HL-60 (cell line): ENCODE measurements around the gene ISG20L2.

ENCODE experiments used
- DNase-seq, 2 experiments: peaks; one replicate each; pipeline ENCODE4 v3.0.0-alpha.2; 2010 to 2020; ENCODE audit warnings: low read depth in 1 of 2, low spot score in 1 of 2
- H3K27ac ChIP-seq: fragments of 250-450 bp; sonication (Bioruptor Pico); replicated peaks from 2 replicates; pipeline ENCODE4 v1.5.1; 2020; ENCODE audit warnings: mild to moderate bottlenecking, moderate library complexity
- H3K27me3 ChIP-seq: fragments of 250-450 bp; sonication (Bioruptor Pico); 2 replicates; pipeline ENCODE4 v1.5.1; 2021; ENCODE audit warnings: mild to moderate bottlenecking, moderate library complexity; ENCODE audit not compliant: insufficient read depth, poor library complexity, severe bottlenecking
- H3K4me3 ChIP-seq: replicated peaks from 2 replicates; pipeline ENCODE4 v1.5.1; 2011; ENCODE audit warnings: mild to moderate bottlenecking, control low read depth, low read length; ENCODE audit not compliant: insufficient read depth
- GABPA ChIP-seq: IDR thresholded peaks from 2 replicates; pipeline ENCODE4 v1.6.1; 2012; ENCODE audit warnings: low read depth
- POLR2AphosphoS5 ChIP-seq: IDR thresholded peaks from 2 replicates; pipeline ENCODE4 v1.6.1; 2012; ENCODE audit warnings: low read depth
- SPI1 ChIP-seq: IDR thresholded peaks from 2 replicates; pipeline ENCODE4 v1.6.1; 2012; ENCODE audit warnings: low read depth, mild to moderate bottlenecking, borderline replicate concordance
- TF ChIP-seq, protein P1 (sequence below): IDR thresholded peaks from 2 replicates; pipeline ENCODE4 v1.6.1; 2012; ENCODE audit warnings: low read depth; ENCODE audit not compliant: insufficient replicate concordance
- TF ChIP-seq, protein P2 (sequence below): IDR thresholded peaks from one replicate; pipeline ENCODE4 v1.5.1; 2011; ENCODE audit warnings: low read length, control low read depth, inconsistent platforms; ENCODE audit not compliant: insufficient read depth

The ISG20L2 gene

DNA sequence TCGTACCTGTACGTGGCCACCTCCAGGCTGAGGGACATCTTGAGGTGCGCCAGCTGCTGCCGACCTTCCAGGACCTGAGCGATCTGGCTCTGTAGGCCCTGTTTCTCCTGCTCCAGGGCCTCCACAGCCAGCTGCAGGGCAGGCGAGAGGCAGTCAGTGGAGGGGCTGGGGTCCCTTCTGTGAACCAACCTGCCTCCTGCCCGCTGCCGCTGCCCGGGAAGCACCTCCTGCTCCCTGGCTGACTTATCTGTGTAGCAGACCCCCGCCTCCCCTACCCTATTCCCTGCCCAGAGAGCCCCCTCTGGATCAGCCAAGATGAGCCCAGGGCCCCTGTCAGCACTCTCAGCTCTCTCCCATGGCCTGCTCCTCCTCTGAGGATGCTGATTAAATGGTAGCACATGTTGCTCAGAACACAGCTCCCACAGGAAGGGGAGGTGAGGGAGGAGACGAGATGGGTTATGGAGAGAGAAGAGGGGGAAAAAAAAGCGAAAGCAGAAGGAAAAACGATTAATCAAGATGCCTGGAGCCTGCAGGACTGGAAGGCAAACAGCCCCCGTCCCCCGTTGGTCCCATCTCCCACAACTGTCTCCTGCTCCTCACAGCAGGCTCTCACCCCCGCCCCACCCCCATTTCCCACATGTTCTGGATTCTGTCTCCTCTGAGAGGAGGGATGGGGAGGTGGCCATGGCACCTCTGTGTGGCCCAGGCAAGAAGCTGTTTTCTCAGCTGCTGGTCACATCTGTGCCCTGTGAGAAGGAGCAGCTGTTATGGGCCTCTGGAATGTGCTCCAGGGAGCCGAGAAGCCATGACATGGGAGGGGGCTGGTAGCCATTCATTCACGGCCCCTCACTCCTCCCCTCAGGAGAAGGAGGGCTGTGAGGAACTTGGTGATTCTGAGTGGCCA is 53.1 kb downstream of the ISG20L2 start:
- DNase-seq, result no peak
- H3K4me3 ChIP-seq, result no peak overlapping the region
- TF ChIP-seq, protein P1, sequence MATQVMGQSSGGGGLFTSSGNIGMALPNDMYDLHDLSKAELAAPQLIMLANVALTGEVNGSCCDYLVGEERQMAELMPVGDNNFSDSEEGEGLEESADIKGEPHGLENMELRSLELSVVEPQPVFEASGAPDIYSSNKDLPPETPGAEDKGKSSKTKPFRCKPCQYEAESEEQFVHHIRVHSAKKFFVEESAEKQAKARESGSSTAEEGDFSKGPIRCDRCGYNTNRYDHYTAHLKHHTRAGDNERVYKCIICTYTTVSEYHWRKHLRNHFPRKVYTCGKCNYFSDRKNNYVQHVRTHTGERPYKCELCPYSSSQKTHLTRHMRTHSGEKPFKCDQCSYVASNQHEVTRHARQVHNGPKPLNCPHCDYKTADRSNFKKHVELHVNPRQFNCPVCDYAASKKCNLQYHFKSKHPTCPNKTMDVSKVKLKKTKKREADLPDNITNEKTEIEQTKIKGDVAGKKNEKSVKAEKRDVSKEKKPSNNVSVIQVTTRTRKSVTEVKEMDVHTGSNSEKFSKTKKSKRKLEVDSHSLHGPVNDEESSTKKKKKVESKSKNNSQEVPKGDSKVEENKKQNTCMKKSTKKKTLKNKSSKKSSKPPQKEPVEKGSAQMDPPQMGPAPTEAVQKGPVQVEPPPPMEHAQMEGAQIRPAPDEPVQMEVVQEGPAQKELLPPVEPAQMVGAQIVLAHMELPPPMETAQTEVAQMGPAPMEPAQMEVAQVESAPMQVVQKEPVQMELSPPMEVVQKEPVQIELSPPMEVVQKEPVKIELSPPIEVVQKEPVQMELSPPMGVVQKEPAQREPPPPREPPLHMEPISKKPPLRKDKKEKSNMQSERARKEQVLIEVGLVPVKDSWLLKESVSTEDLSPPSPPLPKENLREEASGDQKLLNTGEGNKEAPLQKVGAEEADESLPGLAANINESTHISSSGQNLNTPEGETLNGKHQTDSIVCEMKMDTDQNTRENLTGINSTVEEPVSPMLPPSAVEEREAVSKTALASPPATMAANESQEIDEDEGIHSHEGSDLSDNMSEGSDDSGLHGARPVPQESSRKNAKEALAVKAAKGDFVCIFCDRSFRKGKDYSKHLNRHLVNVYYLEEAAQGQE, result no peak
- TF ChIP-seq GABPA, result no peak
- TF ChIP-seq POLR2AphosphoS5, result no peak
- TF ChIP-seq, protein P2, sequence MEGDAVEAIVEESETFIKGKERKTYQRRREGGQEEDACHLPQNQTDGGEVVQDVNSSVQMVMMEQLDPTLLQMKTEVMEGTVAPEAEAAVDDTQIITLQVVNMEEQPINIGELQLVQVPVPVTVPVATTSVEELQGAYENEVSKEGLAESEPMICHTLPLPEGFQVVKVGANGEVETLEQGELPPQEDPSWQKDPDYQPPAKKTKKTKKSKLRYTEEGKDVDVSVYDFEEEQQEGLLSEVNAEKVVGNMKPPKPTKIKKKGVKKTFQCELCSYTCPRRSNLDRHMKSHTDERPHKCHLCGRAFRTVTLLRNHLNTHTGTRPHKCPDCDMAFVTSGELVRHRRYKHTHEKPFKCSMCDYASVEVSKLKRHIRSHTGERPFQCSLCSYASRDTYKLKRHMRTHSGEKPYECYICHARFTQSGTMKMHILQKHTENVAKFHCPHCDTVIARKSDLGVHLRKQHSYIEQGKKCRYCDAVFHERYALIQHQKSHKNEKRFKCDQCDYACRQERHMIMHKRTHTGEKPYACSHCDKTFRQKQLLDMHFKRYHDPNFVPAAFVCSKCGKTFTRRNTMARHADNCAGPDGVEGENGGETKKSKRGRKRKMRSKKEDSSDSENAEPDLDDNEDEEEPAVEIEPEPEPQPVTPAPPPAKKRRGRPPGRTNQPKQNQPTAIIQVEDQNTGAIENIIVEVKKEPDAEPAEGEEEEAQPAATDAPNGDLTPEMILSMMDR, result no peak
- no peak for TF ChIP-seq SPI1
- H3K27me3 ChIP-seq, result peaks cover 76% of the 10 kb centered on the region
- H3K27ac ChIP-seq, result no peak overlapping the region

DNA sequence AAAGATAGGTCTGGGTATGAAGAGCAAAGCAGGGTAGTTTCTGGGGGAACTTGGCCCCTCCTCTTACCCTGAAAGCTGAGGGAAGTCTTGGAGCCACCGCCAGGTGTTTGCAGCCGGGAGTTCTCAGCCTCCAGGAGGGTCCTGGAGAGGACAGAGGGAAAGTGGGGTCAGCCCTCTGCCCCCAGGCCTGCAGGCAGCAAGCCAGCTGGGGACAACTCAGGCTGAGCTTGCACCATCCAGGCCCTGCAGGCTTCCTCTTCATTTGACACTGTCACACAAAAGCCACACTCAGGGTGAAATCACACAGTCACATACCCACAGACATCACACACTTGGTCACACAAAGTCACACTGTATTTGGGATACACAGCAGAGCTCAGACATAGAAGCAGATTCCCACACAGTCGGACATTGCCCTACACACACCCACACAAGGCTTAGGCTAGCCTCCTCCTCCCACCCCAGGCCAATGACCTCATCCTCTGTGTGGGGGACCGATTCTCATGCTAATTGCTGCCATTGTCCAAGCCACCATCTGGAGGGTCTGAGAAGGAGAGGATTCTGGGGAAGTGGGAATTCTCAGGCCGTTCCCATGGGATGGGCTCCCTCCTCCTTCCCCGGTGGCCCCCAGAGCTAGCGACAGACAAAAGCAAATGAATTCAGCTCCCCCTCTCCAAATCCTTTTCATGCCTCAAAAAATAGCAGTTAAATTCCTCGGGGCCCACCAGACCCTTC is 55.0 kb downstream of the ISG20L2 start:
- Histone ChIP-seq H3K27me3 (peaks cover 64% of the 10 kb centered on the region), H3K27ac (no peak overlapping the region), H3K4me3 (no peak overlapping the region)
- no peak for DNase-seq
- TF ChIP-seq SPI1, result no peak
- no peak for TF ChIP-seq POLR2AphosphoS5
- TF ChIP-seq, protein P2, result no peak
- TF ChIP-seq, protein P1, result no peak
- no peak for TF ChIP-seq GABPA
